ENCODE data around the gene FBXO33. TPM values are rescaled to one million over a fixed set of nuclear protein-coding genes. Genes with fewer than 3 reads are reported as not detected.

FBXO33 gene, protein sequence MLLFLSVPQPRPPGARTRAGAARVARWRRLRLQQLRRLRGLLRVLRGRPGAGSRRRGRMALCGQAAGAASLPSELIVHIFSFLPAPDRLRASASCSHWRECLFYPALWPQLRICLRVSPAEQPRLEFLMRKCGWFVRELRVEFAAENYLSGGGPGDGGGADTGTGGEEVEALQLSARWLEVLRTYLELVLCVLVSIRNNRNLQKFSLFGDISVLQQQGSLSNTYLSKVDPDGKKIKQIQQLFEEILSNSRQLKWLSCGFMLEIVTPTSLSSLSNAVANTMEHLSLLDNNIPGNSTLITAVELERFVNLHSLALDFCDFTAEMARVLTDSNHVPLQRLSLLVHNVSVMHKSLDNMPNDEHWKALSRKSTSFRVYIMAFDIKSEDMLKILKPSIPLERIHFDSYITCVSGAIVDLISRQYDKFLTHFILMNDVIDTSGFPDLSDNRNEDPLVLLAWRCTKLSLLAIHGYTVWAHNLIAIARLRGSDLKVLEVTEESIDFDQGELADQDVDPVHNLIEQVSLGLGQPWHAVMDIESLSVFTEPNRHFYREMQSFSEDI
- 8.6 and 9.5 TPM in 2 replicates for total RNA-seq (2021)
- Bru-seq, nascent RNA: percentile 74 among the genes with signal in this experiment
- percentile 75 among the genes with signal in this experiment for BruChase-seq, experiment 1, labeled RNA remaining after a 2-hour chase
- percentile 59 among the genes with signal in this experiment for BruChase-seq, experiment 2, labeled RNA remaining after a 6-hour chase
- long read RNA-seq, transcript FBXO33-201 (4 exons, 3,853 nt): major isoform, 12 of 15 reads
- long read RNA-seq, partial matches to known transcripts: 1 of 15 reads
- long read RNA-seq, other reads (novel, unspliced or antisense): 1 of 15 reads

DNA sequence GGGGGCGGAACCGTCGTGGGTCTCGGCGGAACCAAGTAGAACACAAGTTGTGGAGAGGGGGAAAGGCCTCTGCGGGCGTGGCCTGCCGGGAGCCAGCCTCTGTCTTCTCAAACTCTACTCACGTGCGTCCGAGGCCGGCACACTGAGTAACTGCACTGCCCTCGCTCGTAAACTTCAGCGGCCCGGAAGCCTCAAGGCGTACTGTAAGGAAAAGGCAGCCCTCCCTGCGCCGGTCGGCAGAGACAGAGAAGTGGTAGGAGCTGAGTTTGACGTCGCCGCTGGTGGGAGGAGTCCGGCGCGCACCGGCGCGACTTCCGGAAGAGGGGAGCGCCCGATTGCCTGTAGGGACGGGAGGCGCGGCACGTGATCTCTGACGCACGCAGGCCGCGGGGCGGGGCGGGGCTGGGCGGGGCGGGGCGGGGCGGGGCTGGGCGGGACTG lies at the start of gene FBXO33:
TSS of gene FBXO33 (minus strand) at position 255 of the 440 bp plus-strand sequence. CDS start 271 bp downstream, outside the sequence.
- Histone ChIP-seq H3K27me3 (replicated peaks; ENCODE audit: insufficient read depth, low read depth, low read length, poor library complexity) (no peaks in the 10 kb centered on the region), H3K9me3 (ENCODE audit: low read depth, low read length, poor library complexity, severe bottlenecking) (no peaks in the 10 kb centered on the region), H3K4me1 (ENCODE audit: insufficient read depth, low read length, poor library complexity, severe bottlenecking) (peaks cover 17% of the 10 kb centered on the region), H3K27ac (ENCODE audit: low read depth, low read length, poor library complexity, severe bottlenecking) (peak within 1 kb of the TSS; percentile 100), H3K36me3 (ENCODE audit: insufficient read depth, low read length, poor library complexity, severe bottlenecking) (no peaks in the 10 kb centered on the region), H3K4me3 (ENCODE audit: low read depth, low read length, poor library complexity, severe bottlenecking) (peak within 1 kb of the TSS; percentile 89)
- DNase-seq (ENCODE audit: low spot score): peak; percentile 96
- CTCF ChIA-PET: interaction anchor here (0.6 kb wide), 1 partner anchor 91 kb away, joined by 3 read pairs; no protein-coding TSS in a partner anchor
- POLR2A ChIA-PET (ENCODE audit: low non-redundant PET): interaction anchor here (0.6 kb wide), 1 partner anchor 13 kb away, joined by 5 read pairs; no protein-coding TSS in a partner anchor
- intact Hi-C loops (cut with micrococcal nuclease; ENCODE audit: unreplicated experiment): no loop called here
- TF ChIP-seq, protein P1, sequence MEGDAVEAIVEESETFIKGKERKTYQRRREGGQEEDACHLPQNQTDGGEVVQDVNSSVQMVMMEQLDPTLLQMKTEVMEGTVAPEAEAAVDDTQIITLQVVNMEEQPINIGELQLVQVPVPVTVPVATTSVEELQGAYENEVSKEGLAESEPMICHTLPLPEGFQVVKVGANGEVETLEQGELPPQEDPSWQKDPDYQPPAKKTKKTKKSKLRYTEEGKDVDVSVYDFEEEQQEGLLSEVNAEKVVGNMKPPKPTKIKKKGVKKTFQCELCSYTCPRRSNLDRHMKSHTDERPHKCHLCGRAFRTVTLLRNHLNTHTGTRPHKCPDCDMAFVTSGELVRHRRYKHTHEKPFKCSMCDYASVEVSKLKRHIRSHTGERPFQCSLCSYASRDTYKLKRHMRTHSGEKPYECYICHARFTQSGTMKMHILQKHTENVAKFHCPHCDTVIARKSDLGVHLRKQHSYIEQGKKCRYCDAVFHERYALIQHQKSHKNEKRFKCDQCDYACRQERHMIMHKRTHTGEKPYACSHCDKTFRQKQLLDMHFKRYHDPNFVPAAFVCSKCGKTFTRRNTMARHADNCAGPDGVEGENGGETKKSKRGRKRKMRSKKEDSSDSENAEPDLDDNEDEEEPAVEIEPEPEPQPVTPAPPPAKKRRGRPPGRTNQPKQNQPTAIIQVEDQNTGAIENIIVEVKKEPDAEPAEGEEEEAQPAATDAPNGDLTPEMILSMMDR (conservative IDR thresholded peaks at IDR 0.05; ENCODE audit: low read depth, low read length): no peak
- TF ChIP-seq EZH2 (IDR thresholded peaks at IDR 0.05; ENCODE audit: borderline replicate concordance, low read depth, low read length, poor library complexity, severe bottlenecking): no peak
- no TSS peak for BruUV-seq (replicated peaks)

DNA sequence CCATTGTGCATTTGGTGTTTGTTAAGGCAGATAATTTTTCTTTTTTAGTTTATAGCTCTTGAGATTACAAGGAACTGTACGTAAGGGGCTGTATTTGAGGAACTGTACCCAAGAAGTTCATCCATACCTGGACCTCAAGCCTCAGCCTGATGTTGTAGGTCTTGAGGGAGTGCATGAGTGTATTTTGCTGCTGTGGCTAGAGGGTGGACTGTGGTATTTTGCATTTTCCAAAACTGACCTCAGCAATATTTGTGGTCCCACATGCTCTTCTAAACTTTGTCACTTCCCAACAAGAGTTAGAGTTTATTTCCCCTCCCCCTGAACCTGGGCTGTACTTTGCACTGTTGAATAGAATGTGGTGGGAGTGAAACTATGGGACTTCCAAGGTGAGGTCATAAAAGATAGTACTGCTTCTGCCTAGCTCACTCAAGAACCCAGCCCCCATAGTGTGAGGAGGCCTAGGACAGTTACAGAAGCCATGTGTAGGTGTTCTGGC lies 42.2 kb upstream of the FBXO33 start:
- Histone ChIP-seq H3K9me3 (ENCODE audit: low read depth, low read length, poor library complexity, severe bottlenecking) (no peaks in the 10 kb centered on the region), H3K4me1 (ENCODE audit: insufficient read depth, low read length, poor library complexity, severe bottlenecking) (no peaks in the 10 kb centered on the region), H3K4me3 (ENCODE audit: low read depth, low read length, poor library complexity, severe bottlenecking) (no peak overlapping the region), H3K27me3 (replicated peaks; ENCODE audit: insufficient read depth, low read depth, low read length, poor library complexity) (peaks cover 3% of the 10 kb centered on the region), H3K36me3 (ENCODE audit: insufficient read depth, low read length, poor library complexity, severe bottlenecking) (no peaks in the 10 kb centered on the region), H3K27ac (ENCODE audit: low read depth, low read length, poor library complexity, severe bottlenecking) (no peak overlapping the region)
- no TSS peak for BruUV-seq (replicated peaks)
- ChIA-PET POLR2A (ENCODE audit: low non-redundant PET) (no interaction called here), CTCF (no interaction called here)
- TF ChIP-seq, protein P1 (conservative IDR thresholded peaks at IDR 0.05; ENCODE audit: low read depth, low read length): no peak
- TF ChIP-seq EZH2 (IDR thresholded peaks at IDR 0.05; ENCODE audit: borderline replicate concordance, low read depth, low read length, poor library complexity, severe bottlenecking): no peak
- intact Hi-C loops (cut with micrococcal nuclease; ENCODE audit: unreplicated experiment): no loop called here
- DNase-seq (ENCODE audit: low spot score): no peak

DNA sequence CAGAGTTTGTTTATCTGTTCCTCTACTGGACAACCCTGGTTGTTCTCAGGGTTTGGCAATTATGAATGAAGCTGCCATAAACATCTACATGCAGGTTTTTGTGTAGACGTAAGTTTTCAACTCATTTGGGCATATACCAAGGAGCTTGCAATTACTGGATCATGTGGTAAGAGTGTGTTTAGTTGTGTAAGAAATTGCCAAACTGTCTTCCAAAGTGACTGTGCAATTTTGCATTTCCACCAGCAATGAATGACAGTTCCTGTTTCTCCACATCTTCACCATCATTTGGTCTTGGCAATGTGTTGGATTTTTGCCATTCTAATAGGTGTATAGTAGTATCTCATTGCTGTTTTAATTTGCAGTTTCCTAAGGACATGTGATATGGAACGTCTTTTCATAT lies 39.8 kb upstream of the FBXO33 start:
- H3K9me3 ChIP-seq (ENCODE audit: low read depth, low read length, poor library complexity, severe bottlenecking): no peaks in the 10 kb centered on the region
- no TSS peak for BruUV-seq (replicated peaks)
- no peaks in the 10 kb centered on the region for H3K27me3 ChIP-seq (replicated peaks; ENCODE audit: insufficient read depth, low read depth, low read length, poor library complexity)
- intact Hi-C loops (cut with micrococcal nuclease; ENCODE audit: unreplicated experiment): no loop called here
- POLR2A ChIA-PET (ENCODE audit: low non-redundant PET): no interaction called here
- no peak for DNase-seq (ENCODE audit: low spot score)
- H3K4me3 ChIP-seq (ENCODE audit: low read depth, low read length, poor library complexity, severe bottlenecking): no peak overlapping the region
- H3K27ac ChIP-seq (ENCODE audit: low read depth, low read length, poor library complexity, severe bottlenecking): no peak overlapping the region
- CTCF ChIA-PET: no interaction called here
- no peaks in the 10 kb centered on the region for H3K4me1 ChIP-seq (ENCODE audit: insufficient read depth, low read length, poor library complexity, severe bottlenecking)
- TF ChIP-seq, protein P1 (conservative IDR thresholded peaks at IDR 0.05; ENCODE audit: low read depth, low read length): no peak
- no peak for TF ChIP-seq EZH2 (IDR thresholded peaks at IDR 0.05; ENCODE audit: borderline replicate concordance, low read depth, low read length, poor library complexity, severe bottlenecking)
- H3K36me3 ChIP-seq (ENCODE audit: insufficient read depth, low read length, poor library complexity, severe bottlenecking): no peaks in the 10 kb centered on the region
